ENCODE results near the gene CCR9. TPM values are rescaled to one million over a fixed set of nuclear protein-coding genes. Genes with fewer than 3 reads are reported as not detected.
A peak's percentile ranks its signal among the peaks of the same experiment; 100 is the strongest.

The CCR9 gene
- total RNA-seq, 1 donor from 2014 or later = not detected

GRCh38 chr3:45906681-45907407 is 20.5 kb downstream of the CCR9 start:
- DNase-seq (ENCODE audit: low spot score) = peak; percentile 43
- H3K4me2 ChIP-seq = no peak overlapping the region
- H3K36me3 ChIP-seq = no peaks in the 10 kb centered on the region
- H3K4me3 ChIP-seq = no peak overlapping the region
- H3K9me3 ChIP-seq (ENCODE audit: low read depth) = no peaks in the 10 kb centered on the region
- TF ChIP-seq CTCF (IDR thresholded peaks at IDR 0.05) (peak; percentile 56), EZH2 (IDR thresholded peaks at IDR 0.05) (no peak)
- Mint-ChIP-seq H3K36me3 (peaks cover 3% of the 10 kb centered on the region), H3K4me3 (no peak overlapping the region), H3K4me1 (no peaks in the 10 kb centered on the region), H3K9me3 (no peaks in the 10 kb centered on the region), H3K27ac (no peak overlapping the region), H3K27me3 (ENCODE audit: insufficient read depth, low read depth) (peaks cover 3% of the 10 kb centered on the region)
- H4K20me1 ChIP-seq (ENCODE audit: low read depth) = no peaks in the 10 kb centered on the region
- H3K27ac ChIP-seq = no peak overlapping the region
- no peaks in the 10 kb centered on the region for H3K27me3 ChIP-seq
- H3K4me1 ChIP-seq = no peaks in the 10 kb centered on the region
- H2AFZ ChIP-seq (replicated peaks) = no peak overlapping the region
- no peaks in the 10 kb centered on the region for H3K79me2 ChIP-seq (ENCODE audit: low read depth)
- no peaks in the 10 kb centered on the region for H3F3A ChIP-seq (ENCODE audit: low read depth)
- H3K9ac ChIP-seq = no peak overlapping the region

GRCh38 chr3:45907769-45908705 is 21.7 kb downstream of the CCR9 start:
- H2AFZ ChIP-seq (replicated peaks) = no peak overlapping the region
- Mint-ChIP-seq H3K4me3 (no peak overlapping the region), H3K4me1 (no peaks in the 10 kb centered on the region), H3K27ac (no peak overlapping the region), H3K27me3 (ENCODE audit: insufficient read depth, low read depth) (peaks cover 3% of the 10 kb centered on the region), H3K36me3 (peaks cover 3% of the 10 kb centered on the region), H3K9me3 (no peaks in the 10 kb centered on the region)
- no peaks in the 10 kb centered on the region for H3K79me2 ChIP-seq (ENCODE audit: low read depth)
- no peak overlapping the region for H3K9ac ChIP-seq
- H3F3A ChIP-seq (ENCODE audit: low read depth) = no peaks in the 10 kb centered on the region
- TF ChIP-seq EZH2 (IDR thresholded peaks at IDR 0.05) (no peak), CTCF (IDR thresholded peaks at IDR 0.05) (no peak), EZH2phosphoT487 (IDR thresholded peaks at IDR 0.05) (no peak)
- H3K4me3 ChIP-seq = no peak overlapping the region
- H3K4me2 ChIP-seq = no peak overlapping the region
- no peak for DNase-seq (ENCODE audit: low spot score)
- H3K27ac ChIP-seq = no peak overlapping the region
- no peaks in the 10 kb centered on the region for H4K20me1 ChIP-seq (ENCODE audit: low read depth)
- no peaks in the 10 kb centered on the region for H3K9me3 ChIP-seq (ENCODE audit: low read depth)
- H3K4me1 ChIP-seq = no peaks in the 10 kb centered on the region
- no peaks in the 10 kb centered on the region for H3K27me3 ChIP-seq
- H3K36me3 ChIP-seq = no peaks in the 10 kb centered on the region

- peaks cover 5% of the 10 kb centered on the region for H3K27me3 Mint-ChIP-seq (ENCODE audit: insufficient read depth, low read depth)
- no peaks in the 10 kb centered on the region for H3K9me3 ChIP-seq (ENCODE audit: low read depth)
Measured at GRCh38 chr3:45908761-45909160, 22.4 kb downstream of the CCR9 start.

More at GRCh38 chr3:45908761-45909160, 22.4 kb downstream of the CCR9 start:
- Histone ChIP-seq H3K27ac (no peak overlapping the region), H3K4me2 (no peak overlapping the region), H3K79me2 (ENCODE audit: low read depth) (no peaks in the 10 kb centered on the region), H3K36me3 (no peaks in the 10 kb centered on the region), H4K20me1 (ENCODE audit: low read depth) (no peaks in the 10 kb centered on the region), H3K27me3 (no peaks in the 10 kb centered on the region), H3F3A (ENCODE audit: low read depth) (no peaks in the 10 kb centered on the region), H2AFZ (replicated peaks) (no peak overlapping the region), H3K4me1 (no peaks in the 10 kb centered on the region), H3K9ac (no peak overlapping the region), H3K4me3 (no peak overlapping the region)
- DNase-seq (ENCODE audit: low spot score) = no peak
- Mint-ChIP-seq H3K4me1 (no peaks in the 10 kb centered on the region), H3K36me3 (peaks cover 3% of the 10 kb centered on the region), H3K9me3 (no peaks in the 10 kb centered on the region), H3K4me3 (no peak overlapping the region), H3K27ac (no peak overlapping the region)
- TF ChIP-seq CTCF (IDR thresholded peaks at IDR 0.05) = no peak
- no peak for TF ChIP-seq EZH2phosphoT487 (IDR thresholded peaks at IDR 0.05)
- TF ChIP-seq EZH2 (IDR thresholded peaks at IDR 0.05) = no peak
